Neural cell (in vitro differentiated cells): ENCODE measurements around the gene GRAP2. TPM values are rescaled to one million over a fixed set of nuclear protein-coding genes. Genes with fewer than 3 reads are reported as not detected.

Experiments used
- H2AFZ ChIP-seq: fragments of 200-600, 300-800 bp; sonication (generic), shearing (Covaris generic); 2 replicates; pipeline ENCODE4 v1.6.0; 2014; ENCODE audit warnings: low read depth, mild to moderate bottlenecking, antibody characterized with exemption, low read length, moderate library complexity
- H3F3A ChIP-seq: fragments of 200-600 bp; shearing (Covaris generic); 2 replicates; pipeline ENCODE4 v1.6.1; 2016; ENCODE audit warnings: mild to moderate bottlenecking, moderate library complexity, mixed read lengths, antibody characterized with exemption, low read length; ENCODE audit not compliant: insufficient read depth, poor library complexity, severe bottlenecking
- H3K27ac ChIP-seq: fragments of 200-600, 300-800 bp; sonication (generic), shearing (Covaris generic); 2 replicates; pipeline ENCODE4 v1.5.1; 2014; ENCODE audit warnings: mild to moderate bottlenecking, low read length, moderate library complexity
- H3K27me3 ChIP-seq: fragments of 300-800, 200-600 bp; sonication (generic), shearing (Covaris generic); 2 replicates; pipeline ENCODE4 v1.6.0; 2014; ENCODE audit warnings: mild to moderate bottlenecking, low read depth, low read length, moderate library complexity; ENCODE audit not compliant: insufficient read depth
- H3K36me3 ChIP-seq: fragments of 300-800, 200-600 bp; sonication (generic), shearing (Covaris generic); 2 replicates; pipeline ENCODE4 v1.5.1; 2014; ENCODE audit warnings: mild to moderate bottlenecking, antibody characterized with exemption, low read length, moderate library complexity; ENCODE audit not compliant: insufficient read depth
- H3K4me2 ChIP-seq: fragments of 300-800, 200-600 bp; sonication (generic), shearing (Covaris generic); 2 replicates; pipeline ENCODE4 v1.6.0; 2014; ENCODE audit warnings: mild to moderate bottlenecking, low read length
- H3K4me3 ChIP-seq: fragments of 300-800, 200-600 bp; sonication (generic), shearing (Covaris generic); 2 replicates; pipeline ENCODE4 v1.5.1; 2014; ENCODE audit warnings: mild to moderate bottlenecking, low read length, moderate library complexity
- H3K79me2 ChIP-seq: fragments of 200-600 bp; shearing (Covaris generic); replicated peaks from 2 replicates; pipeline ENCODE4 v1.6.0; 2014; ENCODE audit warnings: mild to moderate bottlenecking, low read length, moderate library complexity; ENCODE audit not compliant: insufficient read depth
- H3K9ac ChIP-seq: fragments of 300-800, 200-600 bp; sonication (generic), shearing (Covaris generic); 2 replicates; pipeline ENCODE4 v1.6.1; 2016; ENCODE audit warnings: mild to moderate bottlenecking, low read length, mixed read lengths
- H3K9me2 ChIP-seq: fragments of 200-600 bp; shearing (Covaris generic); 2 replicates; pipeline ENCODE4 v1.6.1; 2016; ENCODE audit warnings: mild to moderate bottlenecking, low read length, mixed read lengths; ENCODE audit not compliant: insufficient read depth
- H3K9me3 ChIP-seq: fragments of 200-600, 300-800 bp; sonication (generic), shearing (Covaris generic); 2 replicates; pipeline ENCODE4 v1.6.1; 2016; ENCODE audit warnings: mild to moderate bottlenecking, mixed run types, low read length, moderate library complexity, mixed read lengths
- H4K20me1 ChIP-seq: fragments of 200-600 bp; shearing (Covaris generic); 2 replicates; pipeline ENCODE4 v1.6.1; 2016; ENCODE audit warnings: mild to moderate bottlenecking, mixed run types; ENCODE audit not compliant: insufficient read depth
- CTCF ChIP-seq: fragments of 450-650 bp; IDR thresholded peaks from 2 replicates; pipeline ENCODE4 v1.5.1; 2014; ENCODE audit warnings: antibody characterized with exemption, mild to moderate bottlenecking, moderate library complexity; ENCODE audit not compliant: poor library complexity, severe bottlenecking
- EP300 ChIP-seq: fragments of 450-650 bp; conservative IDR thresholded peaks from 2 replicates; pipeline ENCODE4 v1.6.1; 2014; ENCODE audit warnings: antibody characterized with exemption, mild to moderate bottlenecking, moderate library complexity; ENCODE audit not compliant: poor library complexity, severe bottlenecking
- EZH2 ChIP-seq: fragments of 200-600, 300-800 bp; shearing (Covaris generic), sonication (generic); IDR thresholded peaks from 2 replicates; pipeline ENCODE4 v1.6.1; 2014; ENCODE audit warnings: antibody characterized with exemption, low read length, borderline replicate concordance, mild to moderate bottlenecking; ENCODE audit not compliant: insufficient read depth, poor library complexity, severe bottlenecking
- MXI1 ChIP-seq: fragments of 450-650 bp; conservative IDR thresholded peaks from 2 replicates; pipeline ENCODE4 v1.6.1; 2014; ENCODE audit warnings: antibody characterized with exemption, mild to moderate bottlenecking; ENCODE audit not compliant: poor library complexity, severe bottlenecking
- POLR2AphosphoS5 ChIP-seq: IDR thresholded peaks from 2 replicates; pipeline ENCODE4 v1.6.1; 2012
- RAD21 ChIP-seq: fragments of 450-650 bp; conservative IDR thresholded peaks from 2 replicates; pipeline ENCODE4 v1.6.1; 2014; ENCODE audit warnings: antibody characterized with exemption, mild to moderate bottlenecking, moderate library complexity
- REST ChIP-seq: IDR thresholded peaks from 2 replicates; pipeline ENCODE4 v1.6.1; 2012; ENCODE audit warnings: borderline replicate concordance
- SMC3 ChIP-seq: fragments of 450-650 bp; conservative IDR thresholded peaks from 2 replicates; pipeline ENCODE4 v1.6.1; 2014; ENCODE audit warnings: antibody characterized with exemption, mild to moderate bottlenecking, moderate library complexity; ENCODE audit not compliant: poor library complexity
- TAF1 ChIP-seq: IDR thresholded peaks from 2 replicates; pipeline ENCODE4 v1.6.1; 2012; ENCODE audit warnings: low read depth
- polyA plus RNA-seq: library from polyadenylated mRNA; depleted of rRNA; stranded (reverse); fragments of >200 nt; gene quantifications from 2 replicates; pipeline ENCODE4 v1.2.3, GENCODE V29; 2014

Gene GRAP2
- polyA plus RNA-seq, 1 donor from 2014 or later = 0.30 TPM

GRCh38 chr22:39970742-39971141, 69.9 kb downstream of the GRAP2 start:
- Histone ChIP-seq H3K36me3 (no peaks in the 10 kb centered on the region), H3K4me3 (no peak overlapping the region)

GRCh38 chr22:39972641-39973040, 71.8 kb downstream of the GRAP2 start:
- no peaks in the 10 kb centered on the region for H3K36me3 ChIP-seq
- no peak overlapping the region for H3K4me2 ChIP-seq
- no peak overlapping the region for H3K9ac ChIP-seq
- H2AFZ ChIP-seq = no peak overlapping the region
- no peaks in the 10 kb centered on the region for H3K79me2 ChIP-seq
- no peak overlapping the region for H3K4me3 ChIP-seq
- H4K20me1 ChIP-seq = no peaks in the 10 kb centered on the region
- H3K27ac ChIP-seq = no peak overlapping the region
- H3K9me3 ChIP-seq = no peaks in the 10 kb centered on the region
- no peaks in the 10 kb centered on the region for H3K9me2 ChIP-seq
- no peaks in the 10 kb centered on the region for H3K27me3 ChIP-seq
- H3F3A ChIP-seq = no peaks in the 10 kb centered on the region
- TF ChIP-seq EZH2 = no peak
- TF ChIP-seq RAD21 = no peak
- TF ChIP-seq CTCF = no peak
- TF ChIP-seq EP300 = no peak
- no peak for TF ChIP-seq SMC3
- TF ChIP-seq POLR2AphosphoS5 = no peak

More at GRCh38 chr22:39970742-39971141, 69.9 kb downstream of the GRAP2 start:
- no peak overlapping the region for H3K4me2 ChIP-seq
- no peaks in the 10 kb centered on the region for H3K9me2 ChIP-seq
- H3K9me3 ChIP-seq = no peaks in the 10 kb centered on the region
- no peaks in the 10 kb centered on the region for H3K79me2 ChIP-seq
- no peak overlapping the region for H3K9ac ChIP-seq
- no peaks in the 10 kb centered on the region for H3F3A ChIP-seq
- no peaks in the 10 kb centered on the region for H4K20me1 ChIP-seq
- no peak for TF ChIP-seq RAD21
- TF ChIP-seq MXI1 = no peak
- no peak for TF ChIP-seq SMC3
- TF ChIP-seq CTCF = no peak
- no peak for TF ChIP-seq TAF1
- no peak for TF ChIP-seq EZH2
- TF ChIP-seq REST = no peak
- TF ChIP-seq EP300 = no peak
- TF ChIP-seq POLR2AphosphoS5 = no peak
- no peaks in the 10 kb centered on the region for H3K27me3 ChIP-seq
- H3K27ac ChIP-seq = no peak overlapping the region
- H2AFZ ChIP-seq = no peak overlapping the region
